WTC11 (cell line): ENCODE results near the gene RAB23.

Source experiments
- ATF2 ChIP-seq: sonication (generic); formaldehyde crosslinking; IDR thresholded peaks from 2 replicates; pipeline ENCODE4 v1.8.1; 2022; ENCODE audit warnings: low read depth, missing genetic modification reagents, borderline replicate concordance
- CREB1 ChIP-seq: sonication (generic); formaldehyde crosslinking; IDR thresholded peaks from 2 replicates; pipeline ENCODE4 v1.8.0; 2023; ENCODE audit warnings: mild to moderate bottlenecking, missing genetic modification reagents
- CTCF ChIP-seq: fragments of 200-600 bp; IDR thresholded peaks from 2 replicates; pipeline ENCODE4 v1.8.0; 2022; ENCODE audit warnings: antibody characterized with exemption
- ELF4 ChIP-seq: sonication (generic); formaldehyde crosslinking; IDR thresholded peaks from 2 replicates; pipeline ENCODE4 v1.8.1; 2022; ENCODE audit warnings: low read depth, mild to moderate bottlenecking, moderate library complexity, missing genetic modification reagents
- ESRRA ChIP-seq: sonication (generic); formaldehyde crosslinking; IDR thresholded peaks from 2 replicates; pipeline ENCODE4 v1.8.1; 2022; ENCODE audit warnings: mild to moderate bottlenecking, missing genetic modification reagents, borderline replicate concordance
- ETV6 ChIP-seq: sonication (generic); formaldehyde crosslinking; IDR thresholded peaks from 2 replicates; pipeline ENCODE4 v1.8.1; 2022; ENCODE audit warnings: mild to moderate bottlenecking, missing genetic modification reagents
- FOXK1 ChIP-seq: sonication (generic); formaldehyde crosslinking; IDR thresholded peaks from 2 replicates; pipeline ENCODE4 v1.8.0; 2022; ENCODE audit warnings: mild to moderate bottlenecking, moderate library complexity, missing genetic modification reagents
- IRF2 ChIP-seq: sonication (generic); formaldehyde crosslinking; IDR thresholded peaks from 2 replicates; pipeline ENCODE4 v1.8.0; 2022; ENCODE audit warnings: low read depth, missing genetic modification reagents, borderline replicate concordance
- NR3C1 ChIP-seq: sonication (generic); formaldehyde crosslinking; conservative IDR thresholded peaks from 2 replicates; pipeline ENCODE4 v1.8.1; 2023; ENCODE audit warnings: low read depth, mild to moderate bottlenecking, missing genetic modification reagents
- RELA ChIP-seq: sonication (generic); formaldehyde crosslinking; IDR thresholded peaks from 2 replicates; pipeline ENCODE4 v1.8.1; 2022; ENCODE audit warnings: missing genetic modification reagents, mild to moderate bottlenecking, borderline replicate concordance
- ZNF138 ChIP-seq: sonication (generic); formaldehyde crosslinking; conservative IDR thresholded peaks from 2 replicates; pipeline ENCODE4 v1.8.1; 2022; ENCODE audit warnings: mild to moderate bottlenecking, moderate library complexity, missing genetic modification reagents
- ZNF512 ChIP-seq: sonication (generic); formaldehyde crosslinking; IDR thresholded peaks from 2 replicates; pipeline ENCODE4 v1.8.1; 2022; ENCODE audit warnings: missing genetic modification reagents, borderline replicate concordance

GRCh38 chr6:57252975-57253374, 30.9 kb upstream of the RAB23 start:
- no peak for TF ChIP-seq ZNF512 (CRISPR knock-in tag)
- no peak for TF ChIP-seq CTCF
- no peak for TF ChIP-seq ZNF138 (CRISPR knock-in tag)
- TF ChIP-seq ETV6 = no peak
- no peak for TF ChIP-seq IRF2 (CRISPR knock-in tag)
- TF ChIP-seq ESRRA (CRISPR knock-in tag) = no peak
- TF ChIP-seq FOXK1 (CRISPR knock-in tag) = no peak
- TF ChIP-seq CREB1 (CRISPR knock-in tag) = no peak
- no peak for TF ChIP-seq ELF4 (CRISPR knock-in tag)
- no peak for TF ChIP-seq NR3C1 (CRISPR knock-in tag)
- no peak for TF ChIP-seq ATF2 (CRISPR knock-in tag)
- no peak for TF ChIP-seq RELA (CRISPR knock-in tag)
